Effector CD4-positive, alpha-beta T cell (primary cell): ENCODE results near the gene HLA-DOB.

Source experiments
- DNase-seq: peaks from one replicate; pipeline ENCODE4 v3.0.0-alpha.2; 2020
- total RNA-seq: gene quantifications from one replicate; lab custom pipeline; 2026; lab: John Stamatoyannopoulos, UW

The HLA-DOB gene
- 1.7 reads per million for total RNA-seq

GRCh38 chr6:32816746-32817204, at the start of gene HLA-DOB:
Gene HLA-DOB (minus strand): TSS chr6:32817002. CDS start chr6:32816951, 51 bp downstream.
- DNase-seq, result no peak

GRCh38 chr6:32865724-32866443, 49.1 kb upstream of the HLA-DOB start:
- DNase-seq, result no peak

DNA sequence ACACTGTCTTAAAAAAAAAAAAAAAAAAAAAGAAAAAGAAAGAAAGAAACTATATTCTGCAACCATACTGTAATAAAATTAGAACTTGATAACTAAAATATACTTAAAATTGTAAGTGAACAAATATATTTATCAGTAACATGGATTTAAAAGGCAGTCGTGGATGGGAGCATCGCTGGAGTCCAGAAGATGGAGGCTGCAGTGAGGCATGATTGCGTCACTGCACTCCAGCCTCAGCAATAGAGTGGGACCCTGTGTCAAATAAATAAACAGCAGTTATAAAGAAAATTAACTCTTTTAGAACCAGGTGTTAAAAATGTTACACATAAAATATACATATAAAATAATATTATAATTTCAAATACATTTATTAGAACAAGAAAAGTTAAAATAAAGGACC, 45.9 kb upstream of the HLA-DOB start:
- no peak for DNase-seq

DNA sequence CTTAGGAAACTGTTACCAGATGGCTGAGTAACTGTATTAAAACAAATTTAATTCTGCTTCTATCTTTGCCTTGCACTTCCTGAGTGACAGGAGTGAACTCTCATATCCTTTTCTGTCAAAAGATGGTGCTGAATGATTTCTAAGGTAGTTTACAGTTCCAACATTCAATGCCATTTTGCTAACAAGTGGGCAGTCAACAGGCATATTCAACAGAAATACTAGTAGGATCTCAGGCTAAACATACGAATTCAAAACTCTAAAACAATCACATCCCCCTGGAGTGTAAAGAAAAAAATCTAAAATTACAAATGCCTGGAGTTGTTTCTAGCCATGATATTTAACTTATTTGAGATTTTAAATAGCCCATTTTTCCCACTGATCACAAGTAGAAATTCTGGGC, 43.9 kb upstream of the HLA-DOB start:
- no peak for DNase-seq

DNA sequence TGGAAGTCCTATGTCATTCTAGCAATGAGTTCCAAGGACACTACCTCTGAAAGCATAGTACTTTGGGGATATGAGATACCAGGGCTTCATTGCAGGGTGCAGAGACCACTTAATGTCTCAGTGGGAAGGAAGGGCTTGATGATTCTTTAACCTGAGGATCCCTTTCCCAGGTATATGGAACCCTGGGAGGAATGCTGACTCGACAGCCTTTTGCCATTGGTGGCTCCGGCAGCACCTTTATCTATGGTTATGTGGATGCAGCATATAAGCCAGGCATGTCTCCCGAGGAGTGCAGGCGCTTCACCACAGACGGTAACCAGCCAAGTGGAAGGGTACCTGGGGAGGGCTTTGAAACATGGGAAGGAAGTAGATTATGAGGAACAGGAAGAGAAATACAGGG, 41.4 kb upstream of the HLA-DOB start:
- no peak for DNase-seq

DNA sequence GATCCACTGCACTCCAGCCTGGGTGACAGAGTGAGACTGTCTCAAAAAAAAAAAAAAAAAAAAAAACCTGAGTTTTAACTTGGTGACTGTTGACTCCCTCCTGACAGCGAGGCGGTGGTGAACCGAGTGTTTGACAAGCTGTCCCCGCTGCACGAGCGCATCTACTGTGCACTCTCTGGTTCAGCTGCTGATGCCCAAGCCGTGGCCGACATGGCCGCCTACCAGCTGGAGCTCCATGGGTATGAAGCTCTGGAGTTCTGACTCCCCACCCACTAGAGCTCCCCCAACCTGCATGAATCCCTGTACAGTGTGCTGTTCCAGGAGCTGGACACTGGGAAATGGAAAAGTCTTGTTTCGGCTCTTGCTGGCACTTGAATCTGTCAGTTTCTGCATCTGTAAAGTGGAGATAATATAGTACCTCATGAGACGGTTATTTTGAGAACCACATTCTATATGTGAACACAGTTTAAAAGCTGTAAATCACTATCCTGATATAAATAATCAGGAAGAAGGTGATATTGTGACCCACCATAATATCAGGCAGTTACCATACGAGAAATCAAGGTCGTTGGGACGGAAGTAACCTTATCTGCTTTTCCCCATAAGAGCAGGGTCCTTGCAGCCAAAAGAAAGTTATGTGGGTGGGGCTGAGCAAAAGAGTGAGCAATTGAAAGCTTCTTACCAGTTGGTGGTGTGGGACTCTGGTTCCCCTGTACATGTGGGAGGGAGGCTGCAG, 40.5 kb upstream of the HLA-DOB start:
- DNase-seq, result no peak

DNA sequence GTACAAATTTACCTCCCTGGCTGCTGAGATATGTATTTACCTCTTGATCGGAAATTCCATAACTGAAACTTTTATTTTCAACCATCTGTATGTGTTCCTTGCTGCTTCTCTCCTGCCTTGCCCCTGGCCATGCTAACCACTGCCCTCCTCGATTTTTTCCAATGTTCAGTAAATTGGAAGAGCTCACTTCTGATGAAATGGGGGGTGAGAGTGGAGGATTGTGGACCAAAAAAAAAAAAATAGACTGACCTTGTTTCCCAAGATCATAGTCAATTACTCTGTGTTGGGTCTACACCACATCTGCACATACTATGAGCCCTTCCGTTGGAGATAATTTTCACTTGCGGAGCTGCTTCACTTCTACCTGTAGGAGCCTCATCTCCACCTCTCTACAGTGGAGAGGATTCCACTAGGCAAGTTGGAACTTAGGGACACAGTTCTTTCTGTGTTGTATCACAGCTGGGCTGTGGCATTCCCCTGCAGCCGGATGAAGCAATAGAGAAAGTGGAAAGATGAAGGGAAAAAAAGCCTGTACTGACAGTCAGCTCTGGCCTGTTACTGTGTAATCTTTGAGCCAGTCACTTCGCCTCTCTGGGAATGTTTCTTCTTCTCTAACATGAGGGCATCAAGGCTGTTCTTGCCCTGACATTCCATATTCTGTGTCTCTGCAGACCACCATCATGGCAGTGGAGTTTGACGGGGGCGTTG, 38.8 kb upstream of the HLA-DOB start:
- DNase-seq, result no peak

DNA sequence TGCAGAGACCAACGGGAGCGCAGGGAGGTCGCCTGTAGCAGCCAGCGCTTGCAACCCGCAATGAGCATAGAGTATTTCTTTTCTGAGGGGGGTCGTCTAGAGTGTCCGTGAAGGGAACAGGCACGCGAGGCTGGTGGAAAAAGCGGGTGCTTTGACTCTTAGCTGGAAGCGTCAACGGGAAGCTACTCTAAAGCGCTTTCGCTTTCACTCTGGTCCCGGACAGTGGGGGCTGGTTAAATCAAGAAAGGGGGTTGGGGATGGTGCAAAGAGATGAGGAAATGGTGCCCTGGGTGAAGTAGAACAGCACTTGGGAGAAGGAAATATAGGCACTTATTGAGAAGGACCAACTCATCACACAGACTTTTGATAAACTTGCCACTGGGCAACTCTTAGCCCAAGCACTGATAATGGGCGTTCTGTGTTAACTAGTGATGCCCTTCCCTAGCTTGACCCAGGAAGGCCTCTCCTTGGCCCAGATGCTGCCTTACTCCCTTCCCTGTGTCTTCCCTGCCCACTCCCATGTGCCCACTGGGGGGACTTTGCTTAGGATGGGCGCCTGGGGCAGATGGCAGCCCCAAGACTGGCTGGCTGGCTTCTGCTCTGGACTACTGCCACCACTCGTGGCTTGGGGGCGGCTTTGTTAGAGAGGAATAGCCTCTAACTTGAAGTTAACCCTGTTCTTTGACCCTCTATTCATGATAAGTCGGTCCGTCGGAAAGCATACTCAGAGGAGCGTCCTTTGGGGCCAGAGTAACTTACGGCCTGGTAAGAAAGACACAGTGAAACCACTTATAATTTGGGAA, 37.8 kb upstream of the HLA-DOB start:
- peak; percentile 42 for DNase-seq

- DNase-seq, result peak; percentile 91
Measured at GRCh38 chr6:32853541-32854375, 37.0 kb upstream of the HLA-DOB start, which contains the start of the genes PSMB9 and TAP1. Gene PSMB9 (plus strand): TSS chr6:32854192. CDS start chr6:32854230, 38 bp downstream. Gene TAP1 (minus strand): TSS chr6:32853704. CDS start chr6:32853636, 68 bp downstream.

GRCh38 chr6:32852844-32853540, 36.2 kb upstream of the HLA-DOB start:
- DNase-seq, result peak; percentile 57

DNA sequence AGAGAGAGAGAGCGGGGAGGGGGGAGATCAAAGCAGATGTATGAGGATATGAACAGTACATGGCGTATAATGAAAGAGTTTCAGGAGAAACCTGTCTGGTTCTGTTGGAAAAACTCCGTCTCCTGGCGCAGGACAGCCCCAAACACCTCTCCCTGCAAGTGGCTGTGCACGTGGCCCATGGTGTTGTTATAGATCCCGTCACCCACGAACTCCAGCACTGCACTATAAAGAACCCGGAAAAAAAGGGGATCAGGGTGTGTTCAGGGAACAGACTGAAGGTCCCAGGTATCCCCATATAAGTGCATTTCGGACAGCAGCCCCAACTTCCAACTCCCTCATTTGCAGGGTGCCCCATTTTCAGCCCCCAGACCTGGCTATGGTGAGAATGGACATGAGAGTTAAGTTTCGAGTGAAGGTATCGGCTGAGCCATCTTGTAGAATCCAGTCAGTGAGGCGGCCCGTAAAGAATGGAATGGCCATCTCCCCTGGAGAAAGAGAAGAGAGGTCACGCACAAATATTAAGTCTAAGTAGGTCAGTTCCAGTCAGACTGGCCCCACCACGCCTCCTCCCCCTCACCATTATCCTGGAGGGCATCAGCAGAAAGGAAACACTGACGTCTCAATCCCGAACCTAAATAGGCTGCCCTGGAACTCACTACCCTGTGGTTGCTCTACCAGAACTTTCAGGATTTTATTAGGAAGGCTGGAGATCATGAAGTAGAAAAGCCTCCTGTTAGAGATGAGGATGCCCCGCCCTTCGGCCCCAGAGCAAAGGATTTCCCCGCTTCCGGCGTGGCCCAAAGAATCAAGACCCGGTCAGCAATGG, 35.4 kb upstream of the HLA-DOB start:
- no peak for DNase-seq

GRCh38 chr6:32851025-32851424, 34.2 kb upstream of the HLA-DOB start:
- DNase-seq, result no peak

- DNase-seq, result no peak
Measured at GRCh38 chr6:32849126-32849525, 32.3 kb upstream of the HLA-DOB start.

DNA sequence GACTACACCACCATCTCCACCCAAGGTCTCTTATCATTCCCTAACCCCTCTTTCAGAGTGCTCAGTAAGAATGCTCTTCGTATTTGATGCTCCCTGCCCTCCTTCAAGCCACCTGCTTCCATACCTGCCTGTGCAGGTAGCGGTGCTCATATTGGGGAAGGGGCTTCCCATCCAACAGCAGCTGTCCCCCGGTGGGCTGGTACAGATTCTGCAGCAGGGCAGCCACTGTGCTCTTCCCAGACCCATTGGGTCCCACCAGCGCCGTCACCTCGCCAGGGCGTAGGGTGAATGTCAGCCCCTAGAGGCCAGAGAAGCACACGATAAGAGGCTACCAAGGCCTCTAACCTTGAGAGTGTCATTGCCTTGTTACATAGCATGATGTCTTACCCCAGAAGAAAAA, 31.0 kb upstream of the HLA-DOB start:
- DNase-seq, result no peak

GRCh38 chr6:32847004-32847403, 30.2 kb upstream of the HLA-DOB start:
- DNase-seq, result no peak

DNA sequence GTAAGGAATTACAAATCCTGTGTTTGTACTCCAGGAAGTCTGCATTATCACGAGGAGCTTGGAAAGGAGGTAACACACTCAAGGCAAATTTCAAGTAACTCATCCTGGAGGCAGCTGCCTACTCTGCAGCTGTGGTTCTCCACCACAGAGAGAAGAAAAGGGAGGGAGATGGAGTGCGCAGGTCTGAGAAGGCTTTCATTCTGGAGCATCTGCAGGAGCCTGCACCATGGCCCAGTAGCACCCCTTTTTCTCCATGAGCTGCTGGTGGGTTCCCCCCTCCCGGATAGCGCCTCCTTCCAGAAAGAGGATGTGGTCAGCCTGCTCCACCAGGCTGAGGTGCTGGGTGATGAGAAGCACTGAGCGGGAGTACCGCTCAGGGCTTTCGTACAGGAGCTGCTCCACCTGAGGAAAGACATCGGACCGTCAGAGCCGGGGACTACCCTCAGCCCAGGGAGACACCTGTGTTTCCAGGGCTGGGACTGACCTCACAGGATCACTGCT, 28.6 kb upstream of the HLA-DOB start:
- DNase-seq, result no peak

GRCh38 chr6:32844839-32845383, 28.1 kb upstream of the HLA-DOB start:
- DNase-seq, result no peak

DNA sequence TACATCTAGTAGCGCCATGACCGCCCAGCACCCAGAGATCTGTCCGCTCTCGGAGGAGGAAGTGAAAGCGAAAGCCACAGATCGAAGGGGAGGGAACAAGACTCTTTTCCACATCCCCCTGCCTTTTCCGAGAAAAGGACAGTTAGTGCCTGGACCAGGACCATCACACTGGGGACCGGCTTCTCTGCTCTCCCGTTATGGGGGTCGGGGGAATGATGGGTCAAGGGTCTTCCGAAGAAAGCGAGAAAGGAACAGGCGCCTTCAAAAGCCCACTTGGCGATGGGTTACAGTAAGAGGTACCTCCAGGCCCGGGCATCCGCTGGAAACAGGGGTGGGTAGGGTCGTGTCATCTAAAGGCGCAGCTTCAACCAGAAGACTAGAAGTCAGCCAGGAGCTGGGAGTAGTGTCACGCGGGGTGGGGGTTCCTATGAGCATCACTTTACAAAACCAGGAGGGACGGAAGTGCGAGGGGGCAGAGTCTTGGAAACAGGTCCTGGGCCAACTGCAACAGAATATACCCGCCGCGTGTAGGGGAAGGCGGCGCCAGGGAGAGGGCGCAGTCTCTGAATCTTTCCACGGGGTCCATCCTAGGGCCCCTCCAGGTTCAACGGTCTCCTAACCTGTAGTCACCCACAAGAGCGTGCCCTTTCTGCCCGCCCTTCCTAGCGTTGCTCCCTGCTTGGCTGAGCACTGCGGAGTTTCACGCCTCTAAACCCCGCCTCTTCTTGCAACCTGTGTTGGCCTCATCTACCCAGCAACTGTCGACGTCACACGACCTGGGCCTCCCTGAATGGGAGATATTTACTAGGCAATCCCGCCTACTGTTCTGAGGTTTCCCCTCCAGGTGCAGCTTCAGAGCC, 27.4 kb upstream of the HLA-DOB start, which contains the start of gene PSMB8:
PSMB8 (minus strand) TSS at position 69 of the 860 bp plus-strand sequence; CDS start at position 18, 51 bp downstream.
- peak; percentile 98 for DNase-seq
